A673 (cell line): ENCODE results near the gene ADRA2A. TPM values are rescaled to one million over a fixed set of nuclear protein-coding genes. Genes with fewer than 3 reads are reported as not detected.

Experiments used
- BruUV-seq: library from RNA; stranded (reverse); fragments of 400-500 nt; replicated peaks from 2 replicates; lab custom pipeline; 2021; lab: Mats Ljungman, UMichigan
- CTCF ChIA-PET: fragments of 300-600 bp; sonication (Branson Sonifier 250); formaldehyde crosslinking; loops from one replicate; lab custom pipeline; 2022; ENCODE audit warnings: antibody characterized with exemption; lab: Charles Lee
- POLR2A ChIA-PET: fragments of 300-600 bp; sonication (Branson Sonifier 250); formaldehyde crosslinking; loops from one replicate; lab custom pipeline; 2022; ENCODE audit warnings: antibody characterized with exemption; ENCODE audit not compliant: low non-redundant PET; lab: Charles Lee
- DNase-seq: peaks from one replicate; pipeline ENCODE4 v3.0.0-alpha.2; 2015; ENCODE audit warnings: low spot score
- H3K27ac ChIP-seq: fragments of 200-600 bp; sonication (generic); 2 replicates; pipeline ENCODE4 v1.5.1; 2016; ENCODE audit warnings: mixed run types, low read depth, mild to moderate bottlenecking, mixed read lengths, antibody characterized with exemption, low read length; ENCODE audit not compliant: poor library complexity, severe bottlenecking
- H3K27me3 ChIP-seq: fragments of 200-600 bp; sonication (generic); replicated peaks from 2 replicates; pipeline ENCODE4 v1.6.1; 2017; ENCODE audit warnings: mixed run types, low read depth, mild to moderate bottlenecking, mixed read lengths, antibody characterized with exemption, low read length; ENCODE audit not compliant: insufficient read depth, poor library complexity
- H3K36me3 ChIP-seq: fragments of 200-600 bp; sonication (generic); 2 replicates; pipeline ENCODE4 v1.6.1; 2016; ENCODE audit warnings: mixed run types, mild to moderate bottlenecking, mixed read lengths, antibody characterized with exemption, low read length; ENCODE audit not compliant: insufficient read depth, poor library complexity, severe bottlenecking
- H3K4me1 ChIP-seq: fragments of 200-600 bp; sonication (generic); 2 replicates; pipeline ENCODE4 v1.6.1; 2017; ENCODE audit warnings: mixed run types, mild to moderate bottlenecking, mixed read lengths, antibody characterized with exemption, low read length; ENCODE audit not compliant: insufficient read depth, poor library complexity, severe bottlenecking
- H3K4me3 ChIP-seq: fragments of 200-600 bp; sonication (generic); 2 replicates; pipeline ENCODE4 v1.5.1; 2016; ENCODE audit warnings: low read depth, mixed run types, mild to moderate bottlenecking, mixed read lengths, low read length; ENCODE audit not compliant: poor library complexity, severe bottlenecking
- H3K9me3 ChIP-seq: fragments of 200-600 bp; sonication (generic); 2 replicates; pipeline ENCODE4 v1.6.1; 2016; ENCODE audit warnings: mixed run types, low read depth, mild to moderate bottlenecking, mixed read lengths, antibody characterized with exemption, low read length; ENCODE audit not compliant: poor library complexity, severe bottlenecking
- EZH2 ChIP-seq: fragments of 200-600 bp; sonication (generic); IDR thresholded peaks from 2 replicates; pipeline ENCODE4 v1.6.1; 2017; ENCODE audit warnings: borderline replicate concordance, low read depth, mild to moderate bottlenecking, mixed read lengths, antibody characterized with exemption, low read length; ENCODE audit not compliant: poor library complexity, severe bottlenecking
- intact Hi-C: fragments of 100-400 bp; cut with micrococcal nuclease; formaldehyde crosslinking; loops from one replicate; pipeline ENCODE4 v1.10.0; 2022; ENCODE audit not compliant: unreplicated experiment
- total RNA-seq: library from RNA; stranded (reverse); gene quantifications from 2 replicates; pipeline ENCODE4 v1.2.3, GENCODE V29; 2021
- TF ChIP-seq, protein P1 (sequence below): fragments of 300-800, 200-600 bp; sonication (generic); conservative IDR thresholded peaks from 2 replicates; pipeline ENCODE4 v1.5.1; 2017; ENCODE audit warnings: low read depth, mild to moderate bottlenecking, antibody characterized with exemption, low read length, moderate library complexity, mixed read lengths

Gene ADRA2A
- total RNA-seq, 1 experiment from 2014 or later: not detected

DNA sequence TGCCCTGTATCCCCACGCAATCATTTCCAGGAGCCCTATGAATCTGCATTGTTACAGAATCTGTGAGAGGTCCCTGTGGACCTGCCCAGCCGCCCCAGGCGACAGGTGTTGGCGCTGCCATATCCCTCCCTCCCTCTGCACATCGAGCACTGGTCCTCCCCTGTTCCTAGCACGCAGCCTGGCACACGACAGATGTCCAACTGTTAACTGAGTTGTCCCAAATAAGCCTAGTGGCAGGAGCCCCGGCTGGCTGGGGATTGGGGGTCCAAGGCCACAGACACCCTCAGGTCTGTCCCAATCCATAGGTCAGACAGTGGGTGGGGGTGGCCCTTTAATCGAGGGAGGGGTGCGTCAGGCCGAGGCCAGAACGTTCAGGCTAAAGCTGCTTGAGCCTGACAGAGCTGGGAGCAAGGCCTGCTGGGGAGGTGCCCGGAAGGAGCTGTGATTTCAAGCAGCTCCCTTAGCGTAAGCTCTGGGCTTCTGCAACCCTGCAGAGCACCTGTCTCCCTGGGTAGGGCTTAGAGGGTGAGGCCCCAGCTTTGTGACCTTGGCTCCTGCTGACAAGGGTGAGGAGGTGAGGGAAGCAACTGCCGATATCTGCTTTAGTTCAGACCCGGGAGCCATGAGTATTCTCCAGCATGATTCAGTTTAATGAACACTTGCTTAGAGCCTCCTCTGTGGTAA lies 40.1 kb downstream of the ADRA2A start:
- no peak overlapping the region for H3K27ac ChIP-seq
- peaks cover 10% of the 10 kb centered on the region for H3K27me3 ChIP-seq
- ChIA-PET CTCF (no interaction called here), POLR2A (no interaction called here)
- no TSS peak for BruUV-seq
- H3K4me3 ChIP-seq: no peak overlapping the region
- H3K36me3 ChIP-seq: no peaks in the 10 kb centered on the region
- no peak for TF ChIP-seq EZH2
- TF ChIP-seq, protein P1, sequence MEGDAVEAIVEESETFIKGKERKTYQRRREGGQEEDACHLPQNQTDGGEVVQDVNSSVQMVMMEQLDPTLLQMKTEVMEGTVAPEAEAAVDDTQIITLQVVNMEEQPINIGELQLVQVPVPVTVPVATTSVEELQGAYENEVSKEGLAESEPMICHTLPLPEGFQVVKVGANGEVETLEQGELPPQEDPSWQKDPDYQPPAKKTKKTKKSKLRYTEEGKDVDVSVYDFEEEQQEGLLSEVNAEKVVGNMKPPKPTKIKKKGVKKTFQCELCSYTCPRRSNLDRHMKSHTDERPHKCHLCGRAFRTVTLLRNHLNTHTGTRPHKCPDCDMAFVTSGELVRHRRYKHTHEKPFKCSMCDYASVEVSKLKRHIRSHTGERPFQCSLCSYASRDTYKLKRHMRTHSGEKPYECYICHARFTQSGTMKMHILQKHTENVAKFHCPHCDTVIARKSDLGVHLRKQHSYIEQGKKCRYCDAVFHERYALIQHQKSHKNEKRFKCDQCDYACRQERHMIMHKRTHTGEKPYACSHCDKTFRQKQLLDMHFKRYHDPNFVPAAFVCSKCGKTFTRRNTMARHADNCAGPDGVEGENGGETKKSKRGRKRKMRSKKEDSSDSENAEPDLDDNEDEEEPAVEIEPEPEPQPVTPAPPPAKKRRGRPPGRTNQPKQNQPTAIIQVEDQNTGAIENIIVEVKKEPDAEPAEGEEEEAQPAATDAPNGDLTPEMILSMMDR: no peak
- H3K9me3 ChIP-seq: no peaks in the 10 kb centered on the region
- no peak for DNase-seq
- intact Hi-C loops: no loop called here
- no peaks in the 10 kb centered on the region for H3K4me1 ChIP-seq

DNA sequence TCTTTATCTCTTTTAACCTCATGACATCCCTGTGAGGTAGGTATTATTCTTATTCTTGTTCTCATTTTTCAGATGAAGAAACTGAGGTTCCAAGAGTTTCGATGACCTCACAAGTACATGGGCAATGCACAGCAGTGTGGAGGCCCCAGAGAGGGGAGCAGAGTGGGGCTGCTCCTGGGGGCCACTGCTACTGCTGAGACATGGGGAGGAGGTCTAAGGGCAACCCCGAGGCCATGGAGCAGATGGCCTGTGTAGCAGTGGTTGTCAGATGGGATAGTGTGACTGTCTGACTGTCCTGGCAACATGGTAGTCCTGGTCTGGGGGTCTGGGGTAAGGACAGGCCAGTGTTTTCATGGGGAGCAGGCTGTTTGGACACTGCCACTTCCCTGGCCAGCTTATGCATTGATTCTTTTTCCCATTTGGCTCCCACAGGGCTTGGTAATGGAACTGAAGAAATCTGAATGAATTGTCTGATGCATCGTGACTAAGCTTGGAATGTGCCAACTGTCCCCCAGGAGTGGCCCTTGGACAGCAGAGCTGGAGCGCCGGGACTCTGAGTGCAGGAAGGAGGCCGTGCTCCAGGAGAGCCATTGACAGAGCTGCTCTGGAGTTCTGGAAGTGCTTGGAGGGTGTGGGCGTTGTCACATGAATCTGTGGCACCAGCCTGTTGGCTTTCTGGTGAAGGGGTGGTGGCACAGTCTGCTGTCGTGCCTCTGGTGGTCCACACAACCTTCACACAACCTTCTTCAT lies 40.9 kb downstream of the ADRA2A start:
- intact Hi-C loops: no loop called here
- Histone ChIP-seq H3K27ac (no peak overlapping the region), H3K9me3 (no peaks in the 10 kb centered on the region), H3K36me3 (no peaks in the 10 kb centered on the region), H3K4me3 (no peak overlapping the region), H3K27me3 (peaks cover 10% of the 10 kb centered on the region), H3K4me1 (no peaks in the 10 kb centered on the region)
- BruUV-seq: no TSS peak
- DNase-seq: no peak
- TF ChIP-seq EZH2: no peak
- TF ChIP-seq, protein P1: no peak
- ChIA-PET POLR2A (no interaction called here), CTCF (no interaction called here)

DNA sequence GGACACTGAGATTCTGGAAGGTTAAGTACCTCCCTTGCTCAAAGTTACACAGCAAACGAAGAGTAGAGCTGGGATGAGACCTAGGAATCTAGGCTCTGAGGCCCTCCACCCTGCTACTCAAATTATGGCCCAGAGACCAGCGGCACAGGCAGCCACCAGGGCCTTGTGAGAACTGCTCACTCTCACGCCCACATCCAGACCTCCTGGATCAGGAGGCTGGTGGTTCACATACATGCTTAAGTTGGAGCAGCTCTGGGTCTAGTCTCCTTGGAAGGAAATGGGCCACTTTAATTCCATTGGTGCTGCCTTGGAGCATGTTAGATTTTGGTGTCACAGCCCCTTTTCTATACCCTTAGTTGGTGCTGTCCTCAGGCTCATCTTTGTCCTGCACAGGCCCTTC lies 41.9 kb downstream of the ADRA2A start:
- BruUV-seq: no TSS peak
- ChIA-PET CTCF (no interaction called here), POLR2A (no interaction called here)
- Histone ChIP-seq H3K4me1 (no peaks in the 10 kb centered on the region), H3K27ac (no peak overlapping the region), H3K27me3 (peaks cover 10% of the 10 kb centered on the region), H3K36me3 (no peaks in the 10 kb centered on the region), H3K9me3 (no peaks in the 10 kb centered on the region), H3K4me3 (no peak overlapping the region)
- no peak for DNase-seq
- no peak for TF ChIP-seq EZH2
- TF ChIP-seq, protein P1: no peak
- intact Hi-C loops: no loop called here
